AG09309 (cell line): ENCODE results near the gene COA8.

Source experiments
- DNase-seq: peaks from one replicate; pipeline ENCODE4 v3.0.0-alpha.2; 2010; ENCODE audit warnings: low read depth
- H3K4me3 ChIP-seq: 2 replicates; pipeline ENCODE4 v1.5.1; 2011; ENCODE audit warnings: mild to moderate bottlenecking, low read depth, low read length, moderate library complexity; ENCODE audit not compliant: control insufficient read depth
- CTCF ChIP-seq: IDR thresholded peaks from 2 replicates; pipeline ENCODE4 v1.5.1; 2011; ENCODE audit warnings: mild to moderate bottlenecking, low read depth, low read length, inconsistent platforms; ENCODE audit not compliant: insufficient read depth, control insufficient read depth; ENCODE audit errors: missing control alignments

The COA8 gene

GRCh38 chr14:103543721-103544387 is 18.9 kb upstream of the COA8 start:
- no peak overlapping the region for H3K4me3 ChIP-seq
- DNase-seq = no peak
- TF ChIP-seq CTCF = no peak

GRCh38 chr14:103544388-103545218 is 18.2 kb upstream of the COA8 start:
- no peak overlapping the region for H3K4me3 ChIP-seq
- DNase-seq = no peak
- TF ChIP-seq CTCF = no peak

GRCh38 chr14:103545219-103545914 is 17.4 kb upstream of the COA8 start:
- no peak for DNase-seq
- no peak for TF ChIP-seq CTCF
- H3K4me3 ChIP-seq = no peak overlapping the region

- no peak for DNase-seq
- no peak overlapping the region for H3K4me3 ChIP-seq
- no peak for TF ChIP-seq CTCF
Measured at GRCh38 chr14:103545915-103546651, 16.7 kb upstream of the COA8 start.

- peak; percentile 85 for TF ChIP-seq CTCF
- H3K4me3 ChIP-seq = no peak overlapping the region
- no peak for DNase-seq
Measured at GRCh38 chr14:103546652-103547454, 15.9 kb upstream of the COA8 start.
